Measurements from ENCODE around the gene DNAJC5G. TPM values are rescaled to one million over a fixed set of nuclear protein-coding genes. Genes with fewer than 3 reads are reported as not detected.

DNAJC5G gene
- total and polyA plus RNA-seq, 2 of the 13 experiments (the other 11 are each of a cell fraction or from before 2014, with no cell fraction given), result 0.05 TPM; not detected in 1

DNA sequence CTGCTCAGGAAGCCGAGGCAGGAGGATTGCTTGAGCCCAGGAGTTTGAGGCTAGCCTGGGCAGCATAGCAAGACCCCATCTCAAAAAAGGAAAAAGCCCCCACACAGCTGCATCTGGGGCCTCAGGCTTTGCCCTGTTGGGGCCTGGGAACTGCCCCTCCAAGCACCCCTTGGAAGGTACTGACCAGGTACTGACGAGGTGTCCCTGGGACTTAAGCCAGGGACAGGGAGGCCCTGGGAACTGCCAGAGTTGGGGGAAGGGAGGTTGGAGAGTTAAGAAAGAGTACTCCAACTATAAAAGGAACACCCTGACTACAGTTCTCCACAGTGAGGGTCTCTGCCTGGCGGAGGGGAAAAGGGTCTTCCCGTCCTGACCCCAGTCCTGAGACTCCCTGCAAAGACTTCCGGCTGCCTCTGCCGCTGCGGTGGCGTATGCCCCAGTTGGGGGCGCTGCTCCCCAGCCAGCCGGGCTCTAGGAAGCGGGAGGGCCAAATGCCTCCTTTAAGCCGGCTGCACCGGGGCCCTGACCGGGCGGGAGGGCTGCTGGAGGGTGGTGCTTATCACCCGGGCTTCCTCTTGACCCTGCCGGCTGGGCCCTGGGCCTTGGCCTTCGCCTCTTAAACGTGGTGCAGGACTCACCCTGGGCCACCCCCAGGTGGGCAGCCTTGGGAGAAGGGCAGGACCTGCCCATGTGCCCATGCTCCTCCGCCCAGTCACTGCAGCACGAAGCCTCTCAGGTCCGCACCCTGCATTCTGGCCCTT is 25.2 kb upstream of the DNAJC5G start (continued):
- peak; percentile 92 for TF ChIP-seq ZNF687 (CRISPR knock-in tag; IDR thresholded peaks at IDR 0.05)
- no peak for TF ChIP-seq U2AF2 (IDR thresholded peaks at IDR 0.05; ENCODE audit: low read depth, low read length)
- peak; percentile 89 for TF ChIP-seq HNRNPL (IDR thresholded peaks at IDR 0.05; ENCODE audit: low read depth, low read length)
- TF ChIP-seq PHF21A (CRISPR knock-in tag; IDR thresholded peaks at IDR 0.05), result no peak
- TF ChIP-seq ZNF891 (CRISPR knock-in tag; IDR thresholded peaks at IDR 0.05), result 0 out of 2 replicates have a peak, but pooled peaks have one; percentile 22
- no peak for TF ChIP-seq PAF1 (CRISPR knock-in tag; IDR thresholded peaks at IDR 0.05)
- TF ChIP-seq GPN1 (CRISPR knock-in tag; IDR thresholded peaks at IDR 0.05; ENCODE audit: borderline replicate concordance), result no peak
- TF ChIP-seq, protein P1, sequence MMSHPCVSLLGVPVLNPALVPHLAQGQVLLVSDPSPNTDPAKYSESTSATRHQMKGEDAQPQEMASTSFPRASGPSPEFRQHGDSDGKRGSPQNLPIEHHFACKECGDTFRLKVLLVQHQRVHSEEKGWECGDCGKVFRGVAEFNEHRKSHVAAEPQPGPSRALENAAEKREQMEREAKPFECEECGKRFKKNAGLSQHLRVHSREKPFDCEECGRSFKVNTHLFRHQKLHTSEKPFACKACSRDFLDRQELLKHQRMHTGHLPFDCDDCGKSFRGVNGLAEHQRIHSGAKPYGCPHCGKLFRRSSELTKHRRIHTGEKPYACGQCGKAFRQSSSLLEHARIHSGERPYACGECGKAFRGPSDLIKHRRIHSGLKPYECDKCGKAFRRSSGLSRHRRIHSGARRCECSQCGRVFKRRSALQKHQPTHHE (CRISPR knock-in tag; IDR thresholded peaks at IDR 0.05; ENCODE audit: borderline replicate concordance), result peak; percentile 89; the same call in 1 of the 2 replicates
- TF ChIP-seq SIX4 (CRISPR knock-in tag; IDR thresholded peaks at IDR 0.05), result peak; percentile 34; the same call in 1 of the 2 replicates
- TF ChIP-seq ZUFSP (CRISPR knock-in tag; IDR thresholded peaks at IDR 0.05; ENCODE audit: borderline replicate concordance), result no peak
- TF ChIP-seq POGZ (CRISPR knock-in tag; IDR thresholded peaks at IDR 0.05), result peak; percentile 37; the same call in 1 of the 2 replicates
- 0 out of 2 replicates have a peak, but pooled peaks have one; percentile 54 for TF ChIP-seq ZNF703 (CRISPR knock-in tag; IDR thresholded peaks at IDR 0.05; ENCODE audit: borderline replicate concordance)
- TF ChIP-seq RNF2 (conservative IDR thresholded peaks at IDR 0.05; ENCODE audit: low read depth), result peak; percentile 89; the same call in 1 of the 2 replicates
- no peak for TF ChIP-seq MTF1 (CRISPR knock-in tag; IDR thresholded peaks at IDR 0.05)
- no peak for TF ChIP-seq NFE2 (CRISPR knock-in tag; IDR thresholded peaks at IDR 0.05)
- TF ChIP-seq, protein P2, sequence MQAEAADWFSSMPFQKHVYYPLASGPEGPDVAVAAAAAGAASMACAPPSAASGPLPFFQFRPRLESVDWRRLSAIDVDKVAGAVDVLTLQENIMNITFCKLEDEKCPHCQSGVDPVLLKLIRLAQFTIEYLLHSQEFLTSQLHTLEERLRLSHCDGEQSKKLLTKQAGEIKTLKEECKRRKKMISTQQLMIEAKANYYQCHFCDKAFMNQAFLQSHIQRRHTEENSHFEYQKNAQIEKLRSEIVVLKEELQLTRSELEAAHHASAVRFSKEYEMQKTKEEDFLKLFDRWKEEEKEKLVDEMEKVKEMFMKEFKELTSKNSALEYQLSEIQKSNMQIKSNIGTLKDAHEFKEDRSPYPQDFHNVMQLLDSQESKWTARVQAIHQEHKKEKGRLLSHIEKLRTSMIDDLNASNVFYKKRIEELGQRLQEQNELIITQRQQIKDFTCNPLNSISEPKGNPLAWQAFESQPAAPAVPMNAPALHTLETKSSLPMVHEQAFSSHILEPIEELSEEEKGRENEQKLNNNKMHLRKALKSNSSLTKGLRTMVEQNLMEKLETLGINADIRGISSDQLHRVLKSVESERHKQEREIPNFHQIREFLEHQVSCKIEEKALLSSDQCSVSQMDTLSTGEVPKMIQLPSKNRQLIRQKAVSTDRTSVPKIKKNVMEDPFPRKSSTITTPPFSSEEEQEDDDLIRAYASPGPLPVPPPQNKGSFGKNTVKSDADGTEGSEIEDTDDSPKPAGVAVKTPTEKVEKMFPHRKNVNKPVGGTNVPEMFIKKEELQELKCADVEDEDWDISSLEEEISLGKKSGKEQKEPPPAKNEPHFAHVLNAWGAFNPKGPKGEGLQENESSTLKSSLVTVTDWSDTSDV (CRISPR knock-in tag; IDR thresholded peaks at IDR 0.05), result peak; percentile 83; the same call in 1 of the 2 replicates
- TF ChIP-seq, protein P3, sequence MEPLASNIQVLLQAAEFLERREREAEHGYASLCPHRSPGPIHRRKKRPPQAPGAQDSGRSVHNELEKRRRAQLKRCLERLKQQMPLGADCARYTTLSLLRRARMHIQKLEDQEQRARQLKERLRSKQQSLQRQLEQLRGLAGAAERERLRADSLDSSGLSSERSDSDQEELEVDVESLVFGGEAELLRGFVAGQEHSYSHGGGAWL (CRISPR knock-in tag; IDR thresholded peaks at IDR 0.05), result peak; percentile 49; the same call in 1 of the 2 replicates
- TF ChIP-seq RBFOX2 (IDR thresholded peaks at IDR 0.05; ENCODE audit: low read depth, low read length), result 0 out of 2 replicates have a peak, but pooled peaks have one; percentile 38
- TF ChIP-seq ZBTB1 (CRISPR knock-in tag; IDR thresholded peaks at IDR 0.05; ENCODE audit: borderline replicate concordance), result no peak
